ENCODE measurements around the gene ZNHIT6.

GRCh38 chr1:85746777-85747176 lies 38.5 kb upstream of the ZNHIT6 start:
- TF ChIP-seq POLR2A (IDR thresholded peaks at IDR 0.05; ENCODE audit: extremely low read depth, insufficient read length) (no peak), MYC (IDR thresholded peaks at IDR 0.05; ENCODE audit: low read depth, low read length) (no peak)
- TF ChIP-seq, protein P1, sequence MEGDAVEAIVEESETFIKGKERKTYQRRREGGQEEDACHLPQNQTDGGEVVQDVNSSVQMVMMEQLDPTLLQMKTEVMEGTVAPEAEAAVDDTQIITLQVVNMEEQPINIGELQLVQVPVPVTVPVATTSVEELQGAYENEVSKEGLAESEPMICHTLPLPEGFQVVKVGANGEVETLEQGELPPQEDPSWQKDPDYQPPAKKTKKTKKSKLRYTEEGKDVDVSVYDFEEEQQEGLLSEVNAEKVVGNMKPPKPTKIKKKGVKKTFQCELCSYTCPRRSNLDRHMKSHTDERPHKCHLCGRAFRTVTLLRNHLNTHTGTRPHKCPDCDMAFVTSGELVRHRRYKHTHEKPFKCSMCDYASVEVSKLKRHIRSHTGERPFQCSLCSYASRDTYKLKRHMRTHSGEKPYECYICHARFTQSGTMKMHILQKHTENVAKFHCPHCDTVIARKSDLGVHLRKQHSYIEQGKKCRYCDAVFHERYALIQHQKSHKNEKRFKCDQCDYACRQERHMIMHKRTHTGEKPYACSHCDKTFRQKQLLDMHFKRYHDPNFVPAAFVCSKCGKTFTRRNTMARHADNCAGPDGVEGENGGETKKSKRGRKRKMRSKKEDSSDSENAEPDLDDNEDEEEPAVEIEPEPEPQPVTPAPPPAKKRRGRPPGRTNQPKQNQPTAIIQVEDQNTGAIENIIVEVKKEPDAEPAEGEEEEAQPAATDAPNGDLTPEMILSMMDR (IDR thresholded peaks at IDR 0.05; ENCODE audit: low read depth, low read length) = no peak
